Activated CD8-positive, alpha-beta memory T cell treated with anti-CD3 and anti-CD28 coated beads for 24 hours (primary cell): ENCODE measurements around the gene FHIT.

Source experiments
- DNase-seq: peaks from one replicate; pipeline ENCODE4 v3.0.0-alpha.2; 2020

The FHIT gene

DNA sequence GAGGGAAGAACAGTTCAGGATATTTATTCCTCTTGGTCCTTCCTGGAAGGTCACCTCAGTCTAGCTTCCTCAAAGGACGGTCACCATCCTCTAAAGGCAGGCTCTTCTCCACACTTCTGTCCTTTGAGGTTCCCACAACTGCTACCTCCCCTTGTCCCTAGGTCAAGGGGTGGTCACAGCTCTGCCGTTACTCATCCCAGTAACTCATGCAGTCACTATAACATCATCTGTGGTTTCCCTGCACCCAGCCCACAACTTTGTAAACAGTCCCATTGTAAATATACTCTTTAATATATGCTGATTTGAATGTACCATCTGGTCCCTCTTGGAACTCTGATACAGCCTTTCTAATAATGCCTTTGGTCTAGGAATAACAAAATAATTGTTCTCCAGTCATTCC, 887.4 kb downstream of the FHIT start:
- DNase-seq = no peak

DNA sequence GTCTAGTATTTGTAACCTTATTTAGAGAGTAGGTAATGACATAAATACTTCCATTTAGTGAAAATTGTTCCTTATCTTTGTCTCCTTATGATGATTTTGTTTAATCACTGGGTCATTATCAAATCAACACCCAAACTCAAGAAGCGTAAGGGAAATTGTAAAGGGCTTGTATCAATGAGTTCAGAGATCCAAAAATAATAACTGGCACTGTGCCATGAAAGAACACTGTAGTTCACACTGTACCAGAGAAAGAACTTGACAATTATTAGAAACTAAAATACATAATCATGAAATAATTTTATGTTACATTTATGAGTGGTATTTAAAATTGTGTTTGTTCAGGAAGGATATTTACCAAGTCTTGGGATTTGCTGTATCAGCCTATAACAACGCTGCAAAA, 895.4 kb downstream of the FHIT start:
- DNase-seq = no peak

DNA sequence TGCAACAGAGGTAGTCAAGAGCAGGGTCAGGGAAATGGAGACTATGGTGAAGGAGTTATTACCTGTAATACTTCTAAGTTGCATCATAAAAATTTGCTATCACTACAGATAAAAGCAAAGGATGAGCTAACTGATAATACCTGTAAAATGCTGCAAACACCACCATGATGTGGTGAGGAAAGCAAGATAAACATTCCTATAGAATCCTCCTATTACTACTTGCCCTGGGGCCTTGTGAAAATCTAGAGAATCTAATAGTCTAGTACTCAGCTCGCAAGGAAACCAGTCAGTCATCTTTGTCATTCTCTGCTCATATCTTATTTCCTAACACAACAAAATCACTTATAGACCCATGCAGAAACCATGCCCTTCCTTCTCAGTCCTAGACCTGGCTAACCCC, 899.8 kb downstream of the FHIT start:
- DNase-seq = no peak

DNA sequence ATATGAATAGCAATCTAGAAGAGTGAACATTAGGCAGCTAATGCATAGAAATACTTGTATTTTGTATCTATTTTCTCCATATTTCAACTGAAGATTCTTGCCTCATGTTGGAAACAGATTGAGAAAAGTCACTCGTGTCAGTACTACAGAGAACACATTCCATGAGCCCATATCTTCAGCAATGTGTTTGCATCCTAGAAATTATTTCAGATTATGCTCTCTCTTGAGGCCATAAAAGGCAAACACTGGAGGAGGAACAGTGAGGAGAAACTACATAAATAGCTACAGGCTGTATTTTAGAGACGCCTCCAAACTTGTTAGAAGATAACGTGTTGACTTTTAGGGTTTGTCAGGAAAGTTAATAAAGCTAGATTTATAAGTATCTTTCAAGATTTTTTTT, 906.9 kb downstream of the FHIT start:
- DNase-seq = no peak

DNA sequence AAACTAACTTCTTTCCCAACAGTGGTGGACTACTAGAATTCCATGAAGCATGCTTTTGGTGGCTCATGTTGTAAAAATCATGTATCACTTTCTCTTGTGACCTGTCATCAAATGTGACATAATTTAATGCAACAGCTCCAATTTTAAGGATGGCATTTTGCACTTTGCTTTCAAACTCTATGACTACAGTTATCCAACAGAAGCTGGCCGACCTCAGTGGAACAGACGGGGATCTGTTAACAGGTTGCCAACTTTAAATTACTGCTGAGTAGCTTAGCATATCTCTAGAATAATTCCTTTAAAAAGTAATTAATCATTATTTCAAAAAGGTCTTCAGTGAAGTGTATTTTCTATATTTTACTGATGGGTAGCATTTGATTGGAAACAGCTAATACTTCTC, 907.4 kb downstream of the FHIT start:
- DNase-seq = no peak

DNA sequence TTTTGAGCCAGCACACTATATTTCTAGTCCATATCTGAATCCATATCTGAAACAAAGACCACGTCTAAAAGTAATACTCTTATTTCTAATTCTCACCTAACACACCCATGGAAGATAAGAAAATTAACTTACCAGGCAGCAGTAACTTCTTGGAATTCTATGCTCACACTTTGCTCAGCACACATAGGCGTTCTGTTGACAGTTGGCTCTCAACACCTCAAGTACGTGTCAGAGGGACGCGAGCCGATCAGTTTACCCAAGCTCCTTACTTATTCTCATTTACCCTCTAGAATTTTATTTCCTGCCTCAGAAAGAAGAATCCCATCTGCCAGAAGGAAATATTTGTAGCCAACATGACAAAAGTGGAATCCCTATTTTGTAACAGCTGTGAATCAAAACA, 911.9 kb downstream of the FHIT start:
- no peak for DNase-seq

DNA sequence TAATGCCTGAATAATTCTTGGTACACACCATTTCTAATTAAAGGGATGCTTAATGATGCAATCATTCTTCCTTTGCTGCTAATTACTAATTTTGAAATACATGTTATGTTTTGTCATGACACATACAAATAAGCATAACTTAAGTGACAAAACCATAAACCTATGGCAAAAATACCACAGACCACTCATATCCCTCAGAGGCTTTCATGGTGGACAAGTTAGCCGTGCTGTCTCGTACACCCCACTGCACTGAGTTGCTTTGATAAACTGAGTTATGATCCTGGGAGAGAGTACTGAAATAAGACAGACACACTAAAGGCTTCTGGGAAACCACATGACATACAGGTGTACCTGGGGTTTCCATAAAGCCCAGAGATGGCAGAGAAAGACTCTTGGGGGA, 913.8 kb downstream of the FHIT start:
- DNase-seq = no peak

DNA sequence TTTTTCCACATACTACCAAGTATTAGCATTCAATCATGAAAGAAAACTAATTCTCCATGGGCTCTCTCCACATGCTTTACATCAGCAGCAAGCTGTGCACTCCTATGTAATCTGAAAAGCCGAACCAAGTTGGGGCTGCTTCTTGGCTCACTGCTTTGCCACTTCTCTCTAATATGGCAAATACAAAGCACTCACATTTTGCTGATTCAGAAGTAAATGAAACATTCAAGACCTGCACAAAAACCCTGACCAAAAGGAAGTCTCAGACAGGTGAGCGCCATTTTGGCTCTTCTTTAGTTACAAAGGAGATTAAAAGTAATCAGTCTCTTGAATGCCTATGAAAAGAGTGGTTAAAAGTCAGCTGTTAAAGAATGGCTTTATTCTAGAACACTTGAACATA, 915.2 kb downstream of the FHIT start:
- DNase-seq = no peak

DNA sequence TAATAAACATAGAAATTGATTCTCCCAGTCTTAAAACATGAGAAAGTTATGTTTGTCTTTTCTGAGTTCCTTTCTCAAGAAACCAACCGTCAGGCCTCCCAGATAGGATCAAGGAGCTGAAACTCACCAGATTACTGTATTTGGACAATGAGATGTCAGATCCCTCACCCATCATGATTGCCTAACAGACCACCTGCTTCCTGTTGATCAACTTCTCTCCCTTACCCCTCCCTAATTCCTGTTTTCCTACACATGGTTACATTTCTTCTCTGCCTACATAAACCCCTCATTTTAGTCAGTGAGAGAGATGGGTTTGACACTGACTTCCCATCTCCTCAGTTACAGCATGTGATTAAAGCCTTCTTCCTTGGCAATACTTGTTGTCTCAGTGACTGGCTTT, 917.5 kb downstream of the FHIT start:
- DNase-seq = no peak

DNA sequence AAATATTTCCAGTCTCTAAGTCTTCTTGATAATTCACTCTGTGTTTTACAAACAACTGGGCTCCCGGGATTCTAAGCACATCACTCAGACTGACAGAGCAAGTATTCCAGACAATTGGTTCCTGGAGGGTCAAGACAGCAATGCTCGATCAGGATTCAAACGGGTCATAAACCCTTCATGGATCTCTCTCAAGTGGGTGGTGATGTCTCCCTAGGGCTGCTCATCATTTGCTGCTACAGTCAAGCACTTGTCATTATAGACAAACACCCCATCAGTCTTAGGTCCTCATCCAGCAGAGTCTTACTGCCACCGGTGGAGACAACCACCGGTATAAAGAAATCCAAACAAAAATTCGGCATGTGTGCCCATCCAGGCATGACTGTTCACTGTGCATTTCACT, 921.1 kb downstream of the FHIT start:
- DNase-seq = no peak

DNA sequence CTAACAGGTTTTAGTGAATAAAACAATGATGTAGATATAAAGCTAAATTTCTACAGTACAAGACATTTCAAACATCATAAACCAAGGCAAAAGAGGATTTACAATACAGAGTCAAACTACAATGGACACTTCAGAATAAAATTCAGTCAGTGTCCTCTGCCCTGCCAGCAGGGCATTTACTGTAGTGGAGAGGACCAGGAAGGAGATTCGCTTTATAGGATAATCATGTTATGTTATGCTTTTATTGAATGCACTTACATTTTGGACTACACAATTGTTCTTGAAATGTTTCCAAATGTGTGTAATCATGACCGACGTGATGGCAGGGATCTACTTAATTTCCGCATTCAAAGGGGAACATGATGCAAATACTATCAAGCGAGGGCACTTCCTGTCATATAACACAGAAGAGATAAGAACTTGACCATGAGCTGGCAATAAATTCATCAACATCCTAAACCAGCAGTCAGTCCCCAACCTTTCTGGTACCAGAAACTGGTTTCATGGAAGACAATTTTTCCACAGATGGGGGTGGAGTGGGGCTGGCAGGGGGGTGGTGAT, 925.6 kb downstream of the FHIT start:
- no peak for DNase-seq

DNA sequence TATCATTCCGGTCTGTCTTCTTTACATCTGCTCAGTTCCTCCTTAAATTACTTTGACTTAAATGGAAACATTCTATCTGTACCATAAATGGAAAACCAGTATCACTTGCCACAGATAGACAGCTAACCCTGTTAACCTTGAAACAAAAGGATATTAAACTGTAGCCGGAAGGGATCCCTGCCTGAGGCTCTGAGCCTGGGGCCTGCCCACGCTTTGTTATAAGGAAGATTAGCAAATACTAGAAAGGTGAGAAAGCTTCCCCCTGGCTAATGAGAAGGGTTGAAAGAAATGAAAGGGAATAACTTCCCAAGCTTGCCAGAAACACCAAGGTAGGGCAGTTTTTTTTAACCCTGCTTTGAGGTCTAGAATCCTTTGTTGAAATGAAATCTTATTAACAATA, 927.6 kb downstream of the FHIT start:
- DNase-seq = no peak

DNA sequence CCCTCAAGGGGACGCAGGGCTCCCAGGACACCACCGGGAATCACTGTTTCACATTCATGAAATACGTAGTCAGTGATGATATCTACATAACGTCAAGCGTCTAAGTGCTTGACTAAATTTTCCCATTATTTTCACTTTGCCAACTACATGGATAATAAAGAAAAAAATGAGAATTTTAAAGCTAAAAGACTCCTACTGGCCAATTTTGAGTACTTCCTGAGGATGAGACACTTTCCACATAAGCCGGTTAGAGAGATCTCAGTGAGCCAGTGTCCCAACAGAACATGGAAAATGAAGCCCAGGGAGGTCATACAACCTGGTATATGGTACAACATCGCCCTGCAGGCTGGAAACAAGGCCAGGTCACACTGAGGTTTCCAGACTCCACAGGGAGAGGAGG, 928.1 kb downstream of the FHIT start:
- DNase-seq = no peak

DNA sequence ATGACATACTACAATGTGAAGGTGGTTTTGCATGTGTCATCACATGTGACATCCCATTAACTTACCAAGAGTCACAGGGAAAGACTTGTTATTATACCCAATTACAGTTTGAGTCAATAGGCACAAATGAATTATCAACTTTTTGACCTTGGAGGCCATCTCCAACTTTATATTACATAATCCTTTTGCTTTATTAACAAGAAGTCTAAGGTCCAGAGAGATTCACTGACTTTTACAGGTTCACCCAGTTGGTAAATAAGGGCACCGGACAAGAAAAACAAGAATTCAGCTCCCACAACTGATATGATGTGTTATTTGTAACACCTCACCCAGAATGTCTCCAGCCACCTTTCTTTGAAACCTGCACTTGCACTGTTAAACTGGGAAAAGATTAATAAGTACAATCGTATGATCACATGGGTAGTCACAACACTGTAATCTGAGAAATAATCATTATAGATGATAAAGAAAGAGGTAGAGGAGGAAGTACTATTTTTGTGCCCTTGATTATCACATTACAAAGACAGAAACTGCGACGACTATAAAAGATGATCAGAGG, 928.9 kb downstream of the FHIT start:
- no peak for DNase-seq

DNA sequence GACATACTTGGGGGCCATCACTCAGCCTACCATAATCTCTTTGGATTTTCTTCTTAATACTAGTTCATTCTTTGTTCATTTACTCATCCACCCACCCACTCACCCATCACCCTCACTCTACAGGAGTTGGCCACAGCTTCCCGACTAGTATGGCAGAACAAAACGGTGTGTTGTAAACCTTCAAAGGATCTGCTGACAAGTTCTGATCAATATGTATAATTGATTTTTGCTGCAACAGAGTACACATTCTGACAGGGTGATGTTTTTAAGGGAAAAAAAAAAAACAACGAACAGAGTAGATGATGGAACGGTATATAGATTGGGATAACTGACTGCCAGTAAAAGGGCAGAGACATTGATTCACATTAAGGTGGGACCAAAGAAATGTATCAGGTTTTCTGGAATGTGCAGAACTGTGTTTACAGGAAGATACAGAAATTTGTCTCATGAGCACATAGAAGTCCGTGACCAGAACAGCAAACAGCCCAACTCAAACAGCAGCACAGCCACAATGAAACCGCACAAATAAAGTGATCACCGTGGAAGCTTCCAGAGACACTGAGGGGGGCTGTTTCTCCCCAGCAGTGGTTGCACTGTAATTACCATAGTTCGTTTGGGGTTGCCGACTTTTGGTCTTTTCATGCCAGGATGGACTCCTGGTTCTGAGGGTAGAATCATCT, 931.9 kb downstream of the FHIT start:
- no peak for DNase-seq

DNA sequence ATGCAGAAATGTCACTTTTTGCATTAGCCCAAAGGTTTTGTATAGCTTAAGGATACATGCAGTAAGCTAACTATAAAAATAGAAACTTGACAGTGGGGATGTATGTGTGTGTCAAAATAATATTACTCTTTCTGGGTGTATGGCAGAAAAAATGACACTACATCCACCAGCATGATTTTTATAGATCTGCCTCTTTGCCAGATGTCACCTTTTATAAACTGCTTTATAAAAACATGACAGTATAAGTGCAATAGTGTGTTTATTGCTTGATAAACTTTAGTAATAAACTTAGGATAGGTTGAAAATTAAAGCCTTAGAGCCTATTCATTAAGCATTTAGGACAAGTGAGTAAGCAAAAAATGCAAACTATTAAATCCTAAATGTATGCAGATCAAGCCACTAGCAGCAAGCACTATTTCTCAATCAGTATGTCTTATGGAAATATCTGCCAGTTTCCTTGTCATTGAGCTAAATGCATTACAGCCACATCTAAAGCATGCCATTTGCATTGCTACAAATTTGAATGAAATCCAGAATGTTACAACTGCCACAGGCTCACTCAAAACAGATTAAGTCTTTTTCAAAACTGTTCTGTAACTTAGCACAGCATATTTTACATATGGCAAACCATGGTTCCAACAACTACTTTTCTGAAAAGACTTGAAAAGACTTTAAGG, 935.0 kb downstream of the FHIT start:
- DNase-seq = no peak

DNA sequence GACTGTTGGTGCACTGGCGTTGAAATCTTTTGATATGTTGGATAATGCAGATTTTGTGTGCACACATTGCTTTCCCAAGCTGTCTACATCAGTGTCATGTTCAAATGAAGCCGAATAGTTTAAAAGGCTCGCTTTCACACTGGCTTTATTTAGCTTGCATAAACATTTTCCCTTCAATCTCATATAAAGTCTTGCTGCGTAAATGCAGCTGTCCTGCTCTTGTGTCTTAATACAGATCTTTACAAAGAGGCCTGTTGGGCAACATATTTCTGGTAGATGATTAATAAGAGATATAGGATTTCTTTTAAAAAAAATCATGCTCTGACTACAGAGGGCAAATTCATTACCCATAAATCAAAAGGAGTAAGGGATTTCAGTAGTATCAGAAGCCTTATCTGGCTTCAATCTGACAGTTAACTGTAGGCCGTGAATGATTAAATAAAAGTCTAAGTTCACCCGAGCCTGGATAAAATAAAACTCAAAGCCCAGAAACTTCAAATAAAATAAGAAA, 937.2 kb downstream of the FHIT start:
- DNase-seq = no peak

DNA sequence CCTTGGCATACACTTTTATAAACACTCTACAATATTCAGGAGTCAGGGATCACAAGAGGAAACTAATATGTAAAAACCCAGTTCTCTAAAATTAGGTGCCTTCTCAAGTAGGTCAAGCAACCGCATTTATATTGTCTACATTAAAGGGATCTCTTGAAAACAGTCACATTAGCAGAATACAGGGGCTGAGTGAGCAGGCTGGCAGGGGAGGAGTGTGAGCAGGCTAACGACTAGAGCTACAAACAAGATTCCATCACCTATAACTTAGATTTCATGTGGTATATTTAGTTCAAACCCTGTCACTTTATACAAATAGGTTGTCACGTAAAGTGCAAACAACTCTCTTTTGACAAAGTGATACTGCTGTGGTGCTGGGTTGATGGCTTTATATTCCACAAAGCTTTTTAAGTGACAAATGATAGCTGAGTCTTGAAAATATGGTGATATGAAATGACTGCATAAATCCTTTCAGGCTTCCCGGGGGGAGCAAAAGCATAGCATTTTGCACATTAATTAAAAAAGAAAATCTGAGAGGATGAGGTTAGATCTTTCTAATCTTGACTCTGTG, 937.9 kb downstream of the FHIT start:
- no peak for DNase-seq

DNA sequence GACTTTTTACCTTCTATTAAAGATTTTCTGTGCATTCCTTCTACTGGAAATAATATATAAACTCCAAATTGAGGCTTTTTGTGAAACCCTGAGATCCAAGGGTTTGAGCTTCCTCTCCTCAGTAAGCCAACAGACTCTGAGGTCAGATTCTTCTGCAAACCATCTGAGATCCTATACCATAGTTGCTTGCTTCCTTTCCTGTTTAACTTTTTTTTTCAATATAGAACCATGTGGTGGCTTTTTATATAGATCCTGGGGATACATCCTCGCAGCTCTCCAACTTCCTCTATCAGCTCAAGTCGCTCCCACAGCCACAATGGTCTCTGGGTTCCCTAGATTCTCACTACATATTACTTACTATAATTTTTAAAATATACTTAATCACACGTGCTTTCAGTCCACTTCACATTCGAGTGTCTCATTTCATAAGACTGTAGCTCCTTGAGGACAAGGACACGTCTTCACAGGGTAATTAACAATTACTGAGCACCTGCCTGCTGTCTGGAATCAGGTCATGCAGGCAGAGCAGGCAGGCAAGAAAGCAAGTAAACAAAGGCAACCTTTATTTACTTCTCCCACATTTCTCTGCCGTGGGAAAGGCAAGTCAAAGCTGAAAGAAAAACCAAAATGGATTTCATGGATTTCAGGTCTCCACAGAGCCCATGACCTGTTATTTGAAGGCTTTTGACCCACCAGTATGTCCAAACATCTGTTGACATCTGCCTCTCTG, 941.5 kb downstream of the FHIT start:
- no peak for DNase-seq

DNA sequence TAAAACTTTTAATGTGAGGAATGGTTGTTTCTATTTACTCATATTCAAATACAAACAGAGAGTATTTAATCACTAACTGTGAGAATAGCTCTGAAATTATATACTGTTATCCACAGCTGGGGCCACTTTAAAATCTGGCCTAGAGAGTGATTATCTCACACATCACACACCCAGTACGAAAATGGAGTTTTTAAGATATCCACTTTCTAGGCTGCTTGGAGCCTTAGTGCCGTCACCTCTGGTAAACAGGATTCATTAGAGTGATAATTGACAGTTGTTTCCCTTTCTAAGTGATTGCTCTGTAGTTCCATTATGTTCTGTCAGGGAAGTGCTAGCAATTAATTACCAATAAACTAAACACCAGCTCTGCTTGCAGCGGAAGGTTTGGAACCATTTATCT, 942.4 kb downstream of the FHIT start:
- no peak for DNase-seq

DNA sequence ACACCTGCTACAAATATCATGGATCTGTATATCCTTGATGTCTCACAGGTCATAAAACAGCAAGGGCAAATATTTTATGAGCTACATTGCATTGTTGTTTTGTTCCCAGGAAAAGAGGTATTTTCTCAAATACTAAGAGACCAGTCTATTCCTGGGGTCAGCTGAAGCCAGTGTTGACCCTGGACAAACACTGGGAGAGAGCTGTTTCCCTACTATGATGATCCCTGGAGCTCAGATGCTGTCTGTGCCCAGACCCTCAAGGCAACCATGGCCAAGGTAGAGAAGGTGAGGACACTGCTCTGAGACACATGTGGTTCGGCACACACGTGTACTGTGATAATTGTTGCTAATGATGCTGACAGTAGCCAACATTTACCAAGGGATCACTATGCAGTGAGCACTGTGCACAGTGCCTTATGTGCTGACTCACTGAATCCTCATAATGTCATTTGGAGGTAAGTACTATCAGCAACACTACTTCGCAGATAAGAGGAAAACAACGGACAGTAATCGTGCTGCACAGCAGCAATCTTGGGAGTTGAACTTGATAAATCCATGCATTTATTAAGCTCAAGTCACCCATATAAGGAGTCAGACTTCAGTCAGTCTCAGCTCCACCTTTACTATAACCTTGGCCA, 943.6 kb downstream of the FHIT start:
- DNase-seq = no peak

DNA sequence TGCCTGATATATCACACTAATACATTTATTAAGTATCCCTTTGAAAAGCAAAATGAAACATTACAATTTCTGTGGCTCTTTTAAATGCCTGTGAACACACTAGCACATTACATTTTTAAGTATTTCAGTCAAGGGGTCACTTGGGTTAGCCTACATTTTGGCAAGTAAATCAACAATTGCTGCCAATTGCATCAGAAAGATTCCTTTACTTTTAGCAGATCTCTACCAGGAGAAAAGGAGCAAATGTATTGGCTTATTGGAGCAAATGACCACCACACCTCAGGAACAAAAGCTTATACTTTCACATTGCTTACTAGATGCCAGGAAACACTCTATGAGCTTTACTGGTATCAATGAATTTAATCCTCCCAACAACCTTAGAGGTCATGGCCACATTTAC, 947.1 kb downstream of the FHIT start:
- DNase-seq = no peak

DNA sequence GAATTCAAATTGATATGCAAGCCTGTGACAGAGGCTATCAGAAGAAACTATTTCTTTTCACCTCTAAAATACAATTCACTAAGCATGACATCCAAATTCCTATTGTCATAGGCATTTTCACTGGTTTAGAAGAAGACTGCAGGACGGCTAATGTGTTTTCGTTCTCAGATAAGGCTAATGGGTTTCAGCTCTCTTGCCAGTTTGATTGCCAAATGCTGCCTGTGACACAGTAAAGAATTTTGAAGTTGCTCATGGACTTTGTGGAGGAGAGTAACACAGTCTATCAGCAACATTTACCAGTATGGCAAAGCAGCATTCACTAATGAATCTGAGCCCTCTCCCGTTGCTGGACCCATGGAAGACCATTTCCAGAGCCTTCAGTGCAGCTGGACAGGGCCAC, 948.1 kb downstream of the FHIT start:
- no peak for DNase-seq
